ENCODE data around the gene AKT2.

DNA sequence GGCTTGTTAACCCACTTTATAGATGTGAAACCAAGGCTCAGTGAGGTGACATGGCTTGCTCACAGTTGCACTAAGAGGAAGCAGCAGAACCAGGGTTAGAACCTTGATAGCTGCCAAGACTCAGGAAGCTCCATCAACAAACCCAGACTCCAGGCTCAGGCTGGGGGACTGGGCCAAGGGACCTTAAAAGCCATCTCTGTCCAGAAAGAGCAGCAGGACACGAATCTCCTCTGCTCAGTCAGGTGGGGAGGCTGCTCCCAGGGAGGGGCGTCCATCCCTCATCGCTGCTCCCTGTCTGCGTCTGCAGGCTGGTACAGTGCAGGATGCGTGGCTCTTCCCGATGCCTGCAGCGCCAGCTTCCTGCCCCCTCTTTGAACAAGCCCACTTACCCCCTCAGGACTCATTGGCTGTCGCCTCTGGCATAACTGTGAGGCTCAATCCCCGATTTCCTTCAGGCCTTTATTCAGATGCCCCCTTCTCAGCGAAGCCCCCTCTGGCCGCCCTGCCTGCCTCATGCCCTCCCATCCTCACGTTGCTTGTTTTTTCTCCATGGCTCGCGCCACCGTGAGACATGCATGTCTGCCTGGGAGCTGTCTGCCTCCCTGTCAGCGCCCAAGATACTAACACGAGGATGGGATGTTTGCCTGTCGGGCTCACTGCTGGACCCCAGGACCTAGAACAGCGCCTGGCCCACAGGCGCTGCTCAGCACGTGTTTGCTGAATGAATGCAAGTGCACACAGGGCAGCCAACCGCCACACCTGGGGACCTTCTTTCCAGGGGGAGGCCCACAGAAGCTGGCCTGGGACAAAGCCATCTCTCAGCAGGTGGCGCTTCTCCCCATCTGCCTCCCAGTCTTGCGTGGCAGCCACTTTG is 21.5 kb downstream of the AKT2 start:
- TF ChIP-seq, protein P1, sequence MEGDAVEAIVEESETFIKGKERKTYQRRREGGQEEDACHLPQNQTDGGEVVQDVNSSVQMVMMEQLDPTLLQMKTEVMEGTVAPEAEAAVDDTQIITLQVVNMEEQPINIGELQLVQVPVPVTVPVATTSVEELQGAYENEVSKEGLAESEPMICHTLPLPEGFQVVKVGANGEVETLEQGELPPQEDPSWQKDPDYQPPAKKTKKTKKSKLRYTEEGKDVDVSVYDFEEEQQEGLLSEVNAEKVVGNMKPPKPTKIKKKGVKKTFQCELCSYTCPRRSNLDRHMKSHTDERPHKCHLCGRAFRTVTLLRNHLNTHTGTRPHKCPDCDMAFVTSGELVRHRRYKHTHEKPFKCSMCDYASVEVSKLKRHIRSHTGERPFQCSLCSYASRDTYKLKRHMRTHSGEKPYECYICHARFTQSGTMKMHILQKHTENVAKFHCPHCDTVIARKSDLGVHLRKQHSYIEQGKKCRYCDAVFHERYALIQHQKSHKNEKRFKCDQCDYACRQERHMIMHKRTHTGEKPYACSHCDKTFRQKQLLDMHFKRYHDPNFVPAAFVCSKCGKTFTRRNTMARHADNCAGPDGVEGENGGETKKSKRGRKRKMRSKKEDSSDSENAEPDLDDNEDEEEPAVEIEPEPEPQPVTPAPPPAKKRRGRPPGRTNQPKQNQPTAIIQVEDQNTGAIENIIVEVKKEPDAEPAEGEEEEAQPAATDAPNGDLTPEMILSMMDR (conservative IDR thresholded peaks at IDR 0.05) = no peak
- TF ChIP-seq ZFX (IDR thresholded peaks at IDR 0.05) = no peak

Measured in C4-2B (cell line).